NCI-H187 (cell line): ENCODE results near the gene ANXA11.

Source experiments
- DNase-seq, 2 experiments: peaks; one replicate each; lab custom pipeline; 2025; lab: John Stamatoyannopoulos, UW

The ANXA11 gene

GRCh38 chr10:80187465-80188409, 17.6 kb downstream of the ANXA11 start:
- no peak for DNase-seq

GRCh38 chr10:80187060-80187459, 18.3 kb downstream of the ANXA11 start:
- DNase-seq: no peak

- DNase-seq: peak; percentile 4 to 35
These were observed 18.8 kb downstream of the ANXA11 start for GRCh38 chr10:80186364-80187012.

GRCh38 chr10:80185578-80186299, 19.6 kb downstream of the ANXA11 start:
- no peak for DNase-seq

GRCh38 chr10:80184291-80184690, 21.0 kb downstream of the ANXA11 start:
- DNase-seq: no peak

- no peak for DNase-seq
These were observed 21.9 kb downstream of the ANXA11 start for GRCh38 chr10:80183436-80183835.

- DNase-seq: no peak
These were observed 22.4 kb downstream of the ANXA11 start for GRCh38 chr10:80182986-80183385.

- no peak for DNase-seq
These were observed 27.3 kb downstream of the ANXA11 start for GRCh38 chr10:80177781-80178636.

- no peak for DNase-seq
These were observed 28.8 kb downstream of the ANXA11 start for GRCh38 chr10:80176526-80176925.

GRCh38 chr10:80174641-80175395, 30.5 kb downstream of the ANXA11 start:
- DNase-seq: no peak

GRCh38 chr10:80173466-80173865, 31.9 kb downstream of the ANXA11 start:
- DNase-seq: peak; percentile 40 to 50

- peak; percentile 38 to 42 for DNase-seq
These were observed 32.4 kb downstream of the ANXA11 start for GRCh38 chr10:80172896-80173295.

GRCh38 chr10:80171248-80171660, 34.1 kb downstream of the ANXA11 start:
- no peak for DNase-seq

- no peak for DNase-seq
These were observed 34.7 kb downstream of the ANXA11 start for GRCh38 chr10:80170641-80171040.

- DNase-seq: no peak
These were observed 35.3 kb downstream of the ANXA11 start for GRCh38 chr10:80170026-80170425.

- DNase-seq: no peak
These were observed 36.5 kb downstream of the ANXA11 start for GRCh38 chr10:80168679-80169380.

- no peak for DNase-seq
These were observed 37.2 kb downstream of the ANXA11 start for GRCh38 chr10:80168162-80168511.

GRCh38 chr10:80167471-80168161, 37.7 kb downstream of the ANXA11 start:
- no peak for DNase-seq

- no peak for DNase-seq
These were observed 38.5 kb downstream of the ANXA11 start for GRCh38 chr10:80166581-80167470.
